Testis (tissue), 2 donors: ENCODE measurements around the gene PDCD5.

Experiments
- POLR2A ChIP-seq: fragments of 450-650 bp; IDR thresholded peaks from one replicate; pipeline ENCODE4 v1.6.1; 2017; ENCODE audit warnings: antibody characterized with exemption, mild to moderate bottlenecking, moderate library complexity
- TF ChIP-seq, protein P1 (sequence below), 3 experiments: fragments of 450-650 bp in 2 of 3; fragments of 200-600 bp in 1 of 3; sonication (generic) in 1 of 3; IDR thresholded peaks; one replicate each; pipeline ENCODE4 v1.5.1; 2016 to 2019; ENCODE audit warnings: antibody characterized with exemption in 3 of 3, mild to moderate bottlenecking in 2 of 3, moderate library complexity in 1 of 3

- no peak for TF ChIP-seq POLR2A
- TF ChIP-seq, protein P1, sequence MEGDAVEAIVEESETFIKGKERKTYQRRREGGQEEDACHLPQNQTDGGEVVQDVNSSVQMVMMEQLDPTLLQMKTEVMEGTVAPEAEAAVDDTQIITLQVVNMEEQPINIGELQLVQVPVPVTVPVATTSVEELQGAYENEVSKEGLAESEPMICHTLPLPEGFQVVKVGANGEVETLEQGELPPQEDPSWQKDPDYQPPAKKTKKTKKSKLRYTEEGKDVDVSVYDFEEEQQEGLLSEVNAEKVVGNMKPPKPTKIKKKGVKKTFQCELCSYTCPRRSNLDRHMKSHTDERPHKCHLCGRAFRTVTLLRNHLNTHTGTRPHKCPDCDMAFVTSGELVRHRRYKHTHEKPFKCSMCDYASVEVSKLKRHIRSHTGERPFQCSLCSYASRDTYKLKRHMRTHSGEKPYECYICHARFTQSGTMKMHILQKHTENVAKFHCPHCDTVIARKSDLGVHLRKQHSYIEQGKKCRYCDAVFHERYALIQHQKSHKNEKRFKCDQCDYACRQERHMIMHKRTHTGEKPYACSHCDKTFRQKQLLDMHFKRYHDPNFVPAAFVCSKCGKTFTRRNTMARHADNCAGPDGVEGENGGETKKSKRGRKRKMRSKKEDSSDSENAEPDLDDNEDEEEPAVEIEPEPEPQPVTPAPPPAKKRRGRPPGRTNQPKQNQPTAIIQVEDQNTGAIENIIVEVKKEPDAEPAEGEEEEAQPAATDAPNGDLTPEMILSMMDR (IDR thresholded peaks at IDR 0.05): no peak
These were observed 13.0 kb downstream of the PDCD5 start for GRCh38 chr19:32594021-32594420.
